Measurements from ENCODE around the gene MDM4.
"Not testable (repeated sequence)": the region's sequence is repeated elsewhere in the genome, so short reads cannot be mapped to it uniquely, and the experiment has no call there.

The MDM4 gene

GRCh38 chr1:204556458-204557052 is 40.3 kb downstream of the MDM4 start:
- DNase-seq (ENCODE audit: low spot score): no peak

GRCh38 chr1:204558467-204558866 is 42.3 kb downstream of the MDM4 start:
- TF ChIP-seq CTCF (IDR thresholded peaks at IDR 0.05; ENCODE audit: extremely low read depth, missing control alignments): no peak
- DNase-seq (ENCODE audit: low spot score): no peak

More at GRCh38 chr1:204556458-204557052, 40.3 kb downstream of the MDM4 start:
- no peak for TF ChIP-seq CTCF (IDR thresholded peaks at IDR 0.05; ENCODE audit: extremely low read depth, missing control alignments)

GRCh38 chr1:204560002-204560401 is 43.8 kb downstream of the MDM4 start:
- not testable (repeated sequence) for DNase-seq (ENCODE audit: low spot score)

GRCh38 chr1:204560590-204561150 is 44.5 kb downstream of the MDM4 start:
- DNase-seq (ENCODE audit: low spot score): no peak
- TF ChIP-seq CTCF (IDR thresholded peaks at IDR 0.05; ENCODE audit: extremely low read depth, missing control alignments): no peak

GRCh38 chr1:204562075-204562990 is 46.1 kb downstream of the MDM4 start:
- no peak for TF ChIP-seq CTCF (IDR thresholded peaks at IDR 0.05; ENCODE audit: extremely low read depth, missing control alignments)
- no peak for DNase-seq (ENCODE audit: low spot score)

GRCh38 chr1:204563307-204563706 is 47.1 kb downstream of the MDM4 start:
- DNase-seq (ENCODE audit: low spot score): no peak
- no peak for TF ChIP-seq CTCF (IDR thresholded peaks at IDR 0.05; ENCODE audit: extremely low read depth, missing control alignments)

GRCh38 chr1:204563780-204564179 is 47.6 kb downstream of the MDM4 start:
- DNase-seq (ENCODE audit: low spot score): no peak
- no peak for TF ChIP-seq CTCF (IDR thresholded peaks at IDR 0.05; ENCODE audit: extremely low read depth, missing control alignments)

All from GM20000 (cell line).